ENCODE measurements around the gene HPSE2.

- TF ChIP-seq CTCF (IDR thresholded peaks at IDR 0.05) (no peak), POLR2AphosphoS5 (IDR thresholded peaks at IDR 0.05; ENCODE audit: insufficient read depth in 1 of 2, low read depth in 1 of 2) (no peak), POLR2A (IDR thresholded peaks at IDR 0.05) (no peak)
Measured at GRCh38 chr10:99280472-99280871, 44.8 kb upstream of the HPSE2 start.

All from vagina (tissue), 2 donors.